Measurements from ENCODE around the gene PLCG2. TPM values are rescaled to one million over a fixed set of nuclear protein-coding genes. Genes with fewer than 3 reads are reported as not detected.
"Not testable (repeated sequence)": the region's sequence is repeated elsewhere in the genome, so short reads cannot be mapped to it uniquely, and the experiment has no call there.

PLCG2 gene
- total RNA-seq, result 6.9 TPM
- long read RNA-seq, full-length matches to known transcripts, result 4 of 6 reads
- long read RNA-seq, partial matches to known transcripts, result 0 of 6 reads
- long read RNA-seq, other reads (novel, unspliced or antisense), result 2 of 6 reads

GRCh38 chr16:81778861-81779535, at the start of gene PLCG2:
PLCG2 (plus strand) TSS chr16:81779291; CDS start chr16:81785990, 6,699 bp downstream.
- intact Hi-C loops (cut with DNase I), result loop anchor here (10.0 kb wide), 1 partner anchor 86 kb away; no protein-coding TSS in a partner anchor
- DNase-seq (ENCODE audit: missing footprints) (peak; percentile 94), ATAC-seq (peak; percentile 95)

GRCh38 chr16:81729451-81729850, 49.6 kb upstream of the PLCG2 start:
- DNase-seq (ENCODE audit: missing footprints) (no peak), ATAC-seq (no peak)
- intact Hi-C loops (cut with DNase I), result no loop called here

GRCh38 chr16:81730090-81731051, 48.7 kb upstream of the PLCG2 start:
- ATAC-seq, result peak; percentile 94
- intact Hi-C loops (cut with DNase I), result loop anchor here (10.0 kb wide), 2 partner anchors 526 to 726 kb away; partner anchors contain the start of genes CENPN and CMC2
- peak; percentile 92 for DNase-seq (ENCODE audit: missing footprints)

- no peak for ATAC-seq
- intact Hi-C loops (cut with DNase I), result loop anchor here (10.0 kb wide), 2 partner anchors 527 to 727 kb away; partner anchors contain the start of genes CENPN and CMC2
- no peak for DNase-seq (ENCODE audit: missing footprints)
These were observed 47.4 kb upstream of the PLCG2 start for GRCh38 chr16:81731649-81732048.

- intact Hi-C loops (cut with DNase I), result loop anchor here (10.0 kb wide), 2 partner anchors 528 to 728 kb away; partner anchors contain the start of genes CENPN and CMC2
- ATAC-seq, result no peak
- DNase-seq (ENCODE audit: missing footprints), result no peak
These were observed 46.4 kb upstream of the PLCG2 start for GRCh38 chr16:81732699-81733098.

GRCh38 chr16:81733295-81733694, 45.8 kb upstream of the PLCG2 start:
- intact Hi-C loops (cut with DNase I), result loop anchor here (10.0 kb wide), 2 partner anchors 528 to 728 kb away; partner anchors contain the start of genes CENPN and CMC2
- no peak for ATAC-seq
- DNase-seq (ENCODE audit: missing footprints), result no peak

- DNase-seq (ENCODE audit: missing footprints) (no peak), ATAC-seq (no peak)
- intact Hi-C loops (cut with DNase I), result loop anchor here (5.0 to 10.0 kb wide), 3 partner anchors 333 to 730 kb away; partner anchors contain the start of genes CENPN and CMC2
These were observed 44.3 kb upstream of the PLCG2 start for GRCh38 chr16:81734632-81735434.

GRCh38 chr16:81737885-81738536, 41.1 kb upstream of the PLCG2 start:
- intact Hi-C loops (cut with DNase I), result loop anchor here (1.0 to 10.0 kb wide), 4 partner anchors 336 to 733 kb away; partner anchors contain the start of genes ATMIN, CENPN and CMC2
- ATAC-seq, result peak; percentile 88

GRCh38 chr16:81738783-81739496, 40.2 kb upstream of the PLCG2 start:
- ATAC-seq, result peak; percentile 58
- peak; percentile 92 for DNase-seq (ENCODE audit: missing footprints)
- intact Hi-C loops (cut with DNase I), result loop anchor here (1.0 to 10.0 kb wide), 4 partner anchors 337 to 734 kb away; partner anchors contain the start of genes ATMIN, CENPN and CMC2

More at GRCh38 chr16:81737885-81738536, 41.1 kb upstream of the PLCG2 start:
- DNase-seq (ENCODE audit: missing footprints), result peak; percentile 81

GRCh38 chr16:81739503-81739902, 39.6 kb upstream of the PLCG2 start:
- no peak for DNase-seq (ENCODE audit: missing footprints)
- intact Hi-C loops (cut with DNase I), result loop anchor here (5.0 to 10.0 kb wide), 3 partner anchors 337 to 735 kb away; partner anchors contain the start of genes CENPN and CMC2
- ATAC-seq, result no peak

GRCh38 chr16:81740169-81740568, 38.9 kb upstream of the PLCG2 start:
- no peak for ATAC-seq
- no peak for DNase-seq (ENCODE audit: missing footprints)
- intact Hi-C loops (cut with DNase I), result no loop called here

GRCh38 chr16:81741430-81741770, 37.7 kb upstream of the PLCG2 start:
- DNase-seq (ENCODE audit: missing footprints); ATAC-seq; intact Hi-C loops (cut with DNase I): not testable (repeated sequence)

GRCh38 chr16:81744385-81744784, 34.7 kb upstream of the PLCG2 start:
- DNase-seq (ENCODE audit: missing footprints) (no peak), ATAC-seq (no peak)
- intact Hi-C loops (cut with DNase I), result no loop called here

- intact Hi-C loops (cut with DNase I), result no loop called here
- no peak for DNase-seq (ENCODE audit: missing footprints)
- ATAC-seq, result no peak
These were observed 34.2 kb upstream of the PLCG2 start for GRCh38 chr16:81744911-81745310.

GRCh38 chr16:81745704-81746558, 33.2 kb upstream of the PLCG2 start:
- peak; percentile 85 for ATAC-seq
- intact Hi-C loops (cut with DNase I), result no loop called here
- peak; percentile 91 for DNase-seq (ENCODE audit: missing footprints)

- no peak for DNase-seq (ENCODE audit: missing footprints)
- ATAC-seq, result no peak
- intact Hi-C loops (cut with DNase I), result no loop called here
These were observed 32.5 kb upstream of the PLCG2 start for GRCh38 chr16:81746566-81746965.
